ENCODE measurements around the gene MMD2.
"Not testable (repeated sequence)": the region's sequence is repeated elsewhere in the genome, so short reads cannot be mapped to it uniquely, and the experiment has no call there.

MMD2 gene

GRCh38 chr7:4993471-4993870, 34.5 kb upstream of the MMD2 start:
- Histone ChIP-seq H3K4me1 (ENCODE audit: control insufficient read depth, insufficient read depth, low read length, poor library complexity, severe bottlenecking) (no peaks in the 10 kb centered on the region), H3K4me3 (ENCODE audit: insufficient read depth, low read depth, low read length, poor library complexity, severe bottlenecking) (no peak overlapping the region), H3K9me3 (ENCODE audit: control insufficient read depth, low read length) (no peaks in the 10 kb centered on the region), H3K27ac (ENCODE audit: insufficient read depth, low read length, poor library complexity, severe bottlenecking) (no peak overlapping the region), H3K36me3 (ENCODE audit: control insufficient read depth, insufficient read depth, low read length) (peaks cover 73% of the 10 kb centered on the region), H3K27me3 (replicated peaks; ENCODE audit: control insufficient read depth, insufficient read depth, low read length, poor library complexity, severe bottlenecking) (no peaks in the 10 kb centered on the region)
- DNase-seq, result no peak

GRCh38 chr7:4982741-4983140, 23.8 kb upstream of the MMD2 start:
- not testable (repeated sequence) for H3K4me3 ChIP-seq (ENCODE audit: insufficient read depth, low read depth, low read length, poor library complexity, severe bottlenecking); H3K9me3 ChIP-seq (ENCODE audit: control insufficient read depth, low read length); DNase-seq; H3K4me1 ChIP-seq (ENCODE audit: control insufficient read depth, insufficient read depth, low read length, poor library complexity, severe bottlenecking); H3K27ac ChIP-seq (ENCODE audit: insufficient read depth, low read length, poor library complexity, severe bottlenecking); H3K27me3 ChIP-seq (replicated peaks; ENCODE audit: control insufficient read depth, insufficient read depth, low read length, poor library complexity, severe bottlenecking)
- peaks cover 37% of the 10 kb centered on the region for H3K36me3 ChIP-seq (ENCODE audit: control insufficient read depth, insufficient read depth, low read length)

- not testable (repeated sequence) for H3K27me3 ChIP-seq (replicated peaks; ENCODE audit: control insufficient read depth, insufficient read depth, low read length, poor library complexity, severe bottlenecking); H3K4me3 ChIP-seq (ENCODE audit: insufficient read depth, low read depth, low read length, poor library complexity, severe bottlenecking); H3K9me3 ChIP-seq (ENCODE audit: control insufficient read depth, low read length); DNase-seq; H3K27ac ChIP-seq (ENCODE audit: insufficient read depth, low read length, poor library complexity, severe bottlenecking); H3K4me1 ChIP-seq (ENCODE audit: control insufficient read depth, insufficient read depth, low read length, poor library complexity, severe bottlenecking)
- H3K36me3 ChIP-seq (ENCODE audit: control insufficient read depth, insufficient read depth, low read length), result peaks cover 36% of the 10 kb centered on the region
These were observed 22.4 kb upstream of the MMD2 start for GRCh38 chr7:4981295-4981890.

GRCh38 chr7:4975626-4976025, 16.6 kb upstream of the MMD2 start:
- H3K9me3 ChIP-seq (ENCODE audit: control insufficient read depth, low read length); H3K4me3 ChIP-seq (ENCODE audit: insufficient read depth, low read depth, low read length, poor library complexity, severe bottlenecking); H3K27me3 ChIP-seq (replicated peaks; ENCODE audit: control insufficient read depth, insufficient read depth, low read length, poor library complexity, severe bottlenecking); DNase-seq; H3K27ac ChIP-seq (ENCODE audit: insufficient read depth, low read length, poor library complexity, severe bottlenecking); H3K4me1 ChIP-seq (ENCODE audit: control insufficient read depth, insufficient read depth, low read length, poor library complexity, severe bottlenecking): not testable (repeated sequence)
- peaks cover 18% of the 10 kb centered on the region for H3K36me3 ChIP-seq (ENCODE audit: control insufficient read depth, insufficient read depth, low read length)

GRCh38 chr7:4973728-4974198, 14.8 kb upstream of the MMD2 start:
- H3K4me3 ChIP-seq (ENCODE audit: insufficient read depth, low read depth, low read length, poor library complexity, severe bottlenecking), result peak overlapping the region; percentile 80

GRCh38 chr7:4972446-4972845, 13.5 kb upstream of the MMD2 start:
- not testable (repeated sequence) for H3K9me3 ChIP-seq (ENCODE audit: control insufficient read depth, low read length); DNase-seq; H3K4me3 ChIP-seq (ENCODE audit: insufficient read depth, low read depth, low read length, poor library complexity, severe bottlenecking); H3K4me1 ChIP-seq (ENCODE audit: control insufficient read depth, insufficient read depth, low read length, poor library complexity, severe bottlenecking); H3K27ac ChIP-seq (ENCODE audit: insufficient read depth, low read length, poor library complexity, severe bottlenecking); H3K27me3 ChIP-seq (replicated peaks; ENCODE audit: control insufficient read depth, insufficient read depth, low read length, poor library complexity, severe bottlenecking); H3K36me3 ChIP-seq (ENCODE audit: control insufficient read depth, insufficient read depth, low read length)

More at GRCh38 chr7:4973728-4974198, 14.8 kb upstream of the MMD2 start:
- Histone ChIP-seq H3K27ac (ENCODE audit: insufficient read depth, low read length, poor library complexity, severe bottlenecking) (peak overlapping the region; percentile 81), H3K4me1 (ENCODE audit: control insufficient read depth, insufficient read depth, low read length, poor library complexity, severe bottlenecking) (peaks cover 4% of the 10 kb centered on the region), H3K9me3 (ENCODE audit: control insufficient read depth, low read length) (no peaks in the 10 kb centered on the region), H3K27me3 (replicated peaks; ENCODE audit: control insufficient read depth, insufficient read depth, low read length, poor library complexity, severe bottlenecking) (no peaks in the 10 kb centered on the region), H3K36me3 (ENCODE audit: control insufficient read depth, insufficient read depth, low read length) (peaks cover 11% of the 10 kb centered on the region)
- peak; percentile 81 to 88 (median 86) for DNase-seq

- no peak overlapping the region for H3K27ac ChIP-seq (ENCODE audit: insufficient read depth, low read length, poor library complexity, severe bottlenecking)
- H3K36me3 ChIP-seq (ENCODE audit: control insufficient read depth, insufficient read depth, low read length), result no peaks in the 10 kb centered on the region
- no peak overlapping the region for H3K4me3 ChIP-seq (ENCODE audit: insufficient read depth, low read depth, low read length, poor library complexity, severe bottlenecking)
- H3K9me3 ChIP-seq (ENCODE audit: control insufficient read depth, low read length), result no peaks in the 10 kb centered on the region
- H3K4me1 ChIP-seq (ENCODE audit: control insufficient read depth, insufficient read depth, low read length, poor library complexity, severe bottlenecking), result no peaks in the 10 kb centered on the region
- DNase-seq, result no peak
- H3K27me3 ChIP-seq (replicated peaks; ENCODE audit: control insufficient read depth, insufficient read depth, low read length, poor library complexity, severe bottlenecking), result peaks cover 3% of the 10 kb centered on the region
These were observed 6.5 kb upstream of the MMD2 start for GRCh38 chr7:4965295-4966022.

GRCh38 chr7:4964506-4964905, 5.5 kb upstream of the MMD2 start:
- no peak overlapping the region for H3K4me3 ChIP-seq (ENCODE audit: insufficient read depth, low read depth, low read length, poor library complexity, severe bottlenecking)
- H3K9me3 ChIP-seq (ENCODE audit: control insufficient read depth, low read length), result no peaks in the 10 kb centered on the region
- no peak overlapping the region for H3K27ac ChIP-seq (ENCODE audit: insufficient read depth, low read length, poor library complexity, severe bottlenecking)
- peaks cover 8% of the 10 kb centered on the region for H3K27me3 ChIP-seq (replicated peaks; ENCODE audit: control insufficient read depth, insufficient read depth, low read length, poor library complexity, severe bottlenecking)
- no peak for DNase-seq
- H3K36me3 ChIP-seq (ENCODE audit: control insufficient read depth, insufficient read depth, low read length), result no peaks in the 10 kb centered on the region
- no peaks in the 10 kb centered on the region for H3K4me1 ChIP-seq (ENCODE audit: control insufficient read depth, insufficient read depth, low read length, poor library complexity, severe bottlenecking)

GRCh38 chr7:4962872-4963775, 4.1 kb upstream of the MMD2 start:
- no peaks in the 10 kb centered on the region for H3K36me3 ChIP-seq (ENCODE audit: control insufficient read depth, insufficient read depth, low read length)
- no peak for DNase-seq
- peaks cover 6% of the 10 kb centered on the region for H3K4me1 ChIP-seq (ENCODE audit: control insufficient read depth, insufficient read depth, low read length, poor library complexity, severe bottlenecking)
- no peaks in the 10 kb centered on the region for H3K9me3 ChIP-seq (ENCODE audit: control insufficient read depth, low read length)
- H3K27me3 ChIP-seq (replicated peaks; ENCODE audit: control insufficient read depth, insufficient read depth, low read length, poor library complexity, severe bottlenecking), result peaks cover 8% of the 10 kb centered on the region
- H3K4me3 ChIP-seq (ENCODE audit: insufficient read depth, low read depth, low read length, poor library complexity, severe bottlenecking), result no peak overlapping the region
- no peak overlapping the region for H3K27ac ChIP-seq (ENCODE audit: insufficient read depth, low read length, poor library complexity, severe bottlenecking)

GRCh38 chr7:4960363-4960762, 1.4 kb upstream of the MMD2 start:
- Histone ChIP-seq H3K27me3 (replicated peaks; ENCODE audit: control insufficient read depth, insufficient read depth, low read length, poor library complexity, severe bottlenecking) (peaks cover 8% of the 10 kb centered on the region), H3K4me3 (ENCODE audit: insufficient read depth, low read depth, low read length, poor library complexity, severe bottlenecking) (no peak overlapping the region), H3K36me3 (ENCODE audit: control insufficient read depth, insufficient read depth, low read length) (no peaks in the 10 kb centered on the region), H3K4me1 (ENCODE audit: control insufficient read depth, insufficient read depth, low read length, poor library complexity, severe bottlenecking) (peaks cover 6% of the 10 kb centered on the region), H3K27ac (ENCODE audit: insufficient read depth, low read length, poor library complexity, severe bottlenecking) (no peak overlapping the region), H3K9me3 (ENCODE audit: control insufficient read depth, low read length) (no peaks in the 10 kb centered on the region)
- no peak for DNase-seq

Measured in effector memory CD4-positive, alpha-beta T cell (primary cell).